GM06990 (cell line): Measurements from ENCODE around the gene SLC25A36.
A peak's percentile ranks its signal among the peaks of the same experiment; 100 is the strongest.
"Not testable (repeated sequence)": the region's sequence is repeated elsewhere in the genome, so short reads cannot be mapped to it uniquely, and the experiment has no call there.

ENCODE experiments used
- DNase-seq: peaks from one replicate; pipeline ENCODE4 v3.0.0-alpha.2; 2011; ENCODE audit not compliant: insufficient read length; ENCODE audit errors: extremely low read depth
- H3K27me3 ChIP-seq: replicated peaks from 2 replicates; pipeline ENCODE4 v1.6.0; 2011; ENCODE audit warnings: low read length; ENCODE audit not compliant: control insufficient read depth, insufficient read depth
- H3K36me3 ChIP-seq: 2 replicates; pipeline ENCODE4 v1.5.1; 2011; ENCODE audit warnings: low read length; ENCODE audit not compliant: control insufficient read depth, insufficient read depth
- H3K4me3 ChIP-seq: replicated peaks from 2 replicates; pipeline ENCODE4 v1.5.1; 2011; ENCODE audit warnings: low read depth, mild to moderate bottlenecking, control low read depth, low read length
- CTCF ChIP-seq: IDR thresholded peaks from 2 replicates; pipeline ENCODE4 v1.5.1; 2011; ENCODE audit warnings: low read length, control low read depth, mild to moderate bottlenecking, inconsistent platforms; ENCODE audit not compliant: insufficient read depth, poor library complexity, severe bottlenecking

The SLC25A36 gene

GRCh38 chr3:140955645-140956044 lies 14.0 kb downstream of the SLC25A36 start:
- Histone ChIP-seq H3K27me3 (no peaks in the 10 kb centered on the region), H3K36me3 (no peaks in the 10 kb centered on the region), H3K4me3 (no peak overlapping the region)
- TF ChIP-seq CTCF = no peak
- DNase-seq = no peak

- no peaks in the 10 kb centered on the region for H3K36me3 ChIP-seq
- no peak for DNase-seq
- TF ChIP-seq CTCF = no peak
- no peak overlapping the region for H3K4me3 ChIP-seq
- H3K27me3 ChIP-seq = no peaks in the 10 kb centered on the region
Observed at GRCh38 chr3:140956058-140956835, 14.6 kb downstream of the SLC25A36 start.

- no peak for DNase-seq
- peaks cover 5% of the 10 kb centered on the region for H3K36me3 ChIP-seq
Observed at GRCh38 chr3:140972833-140973232, 31.2 kb downstream of the SLC25A36 start.

GRCh38 chr3:140974900-140975299 lies 33.3 kb downstream of the SLC25A36 start:
- Histone ChIP-seq H3K36me3 (peaks cover 5% of the 10 kb centered on the region), H3K27me3 (no peaks in the 10 kb centered on the region), H3K4me3 (no peak overlapping the region)
- no peak for DNase-seq
- no peak for TF ChIP-seq CTCF

More at GRCh38 chr3:140972833-140973232, 31.2 kb downstream of the SLC25A36 start:
- H3K4me3 ChIP-seq = no peak overlapping the region
- no peaks in the 10 kb centered on the region for H3K27me3 ChIP-seq
- peak; percentile 49 for TF ChIP-seq CTCF

- TF ChIP-seq CTCF = no peak
- Histone ChIP-seq H3K27me3 (no peaks in the 10 kb centered on the region), H3K4me3 (no peak overlapping the region), H3K36me3 (peaks cover 4% of the 10 kb centered on the region)
- no peak for DNase-seq
Observed at GRCh38 chr3:140980663-140981062, 39.0 kb downstream of the SLC25A36 start.

- H3K4me3 ChIP-seq, DNase-seq, H3K36me3 ChIP-seq, H3K27me3 ChIP-seq: not testable (repeated sequence)
Observed at GRCh38 chr3:140987792-140988191, 46.2 kb downstream of the SLC25A36 start.
